ENCODE measurements around the gene ATG7.

DNA sequence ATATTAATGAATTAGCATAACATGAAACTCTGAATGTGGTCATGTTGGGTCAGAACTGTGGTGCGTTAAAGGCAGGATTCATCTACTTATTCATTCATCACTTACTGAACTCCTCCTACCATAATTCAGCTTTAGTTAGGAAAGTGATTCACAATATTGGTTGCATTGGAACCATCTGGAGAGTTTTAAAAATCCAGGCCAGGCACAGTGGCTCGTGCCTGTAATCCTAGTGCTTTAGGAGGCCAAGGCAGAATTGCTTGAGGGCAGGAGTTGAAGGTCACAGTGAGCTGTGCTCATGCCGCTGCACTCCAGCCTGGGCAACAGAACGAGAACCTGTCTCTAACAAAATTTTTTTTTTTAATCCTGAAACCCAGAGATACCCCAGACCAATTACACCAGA, 44.2 kb upstream of the ATG7 start:
- TF ChIP-seq POLR2A (IDR thresholded peaks at IDR 0.05): no peak
- TF ChIP-seq, protein P1, sequence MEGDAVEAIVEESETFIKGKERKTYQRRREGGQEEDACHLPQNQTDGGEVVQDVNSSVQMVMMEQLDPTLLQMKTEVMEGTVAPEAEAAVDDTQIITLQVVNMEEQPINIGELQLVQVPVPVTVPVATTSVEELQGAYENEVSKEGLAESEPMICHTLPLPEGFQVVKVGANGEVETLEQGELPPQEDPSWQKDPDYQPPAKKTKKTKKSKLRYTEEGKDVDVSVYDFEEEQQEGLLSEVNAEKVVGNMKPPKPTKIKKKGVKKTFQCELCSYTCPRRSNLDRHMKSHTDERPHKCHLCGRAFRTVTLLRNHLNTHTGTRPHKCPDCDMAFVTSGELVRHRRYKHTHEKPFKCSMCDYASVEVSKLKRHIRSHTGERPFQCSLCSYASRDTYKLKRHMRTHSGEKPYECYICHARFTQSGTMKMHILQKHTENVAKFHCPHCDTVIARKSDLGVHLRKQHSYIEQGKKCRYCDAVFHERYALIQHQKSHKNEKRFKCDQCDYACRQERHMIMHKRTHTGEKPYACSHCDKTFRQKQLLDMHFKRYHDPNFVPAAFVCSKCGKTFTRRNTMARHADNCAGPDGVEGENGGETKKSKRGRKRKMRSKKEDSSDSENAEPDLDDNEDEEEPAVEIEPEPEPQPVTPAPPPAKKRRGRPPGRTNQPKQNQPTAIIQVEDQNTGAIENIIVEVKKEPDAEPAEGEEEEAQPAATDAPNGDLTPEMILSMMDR (IDR thresholded peaks at IDR 0.05): no peak

Data from heart left ventricle (tissue), 13 donors.